HG03064 (cell line): ENCODE data around the gene AMZ1.

Source experiments
- ATAC-seq: cut with Tn5 transposase; IDR thresholded peaks from one replicate; pipeline ENCODE4 v1.9.1; 2021; ENCODE audit warnings: low read depth; ENCODE audit not compliant: unreplicated experiment

AMZ1 gene

DNA sequence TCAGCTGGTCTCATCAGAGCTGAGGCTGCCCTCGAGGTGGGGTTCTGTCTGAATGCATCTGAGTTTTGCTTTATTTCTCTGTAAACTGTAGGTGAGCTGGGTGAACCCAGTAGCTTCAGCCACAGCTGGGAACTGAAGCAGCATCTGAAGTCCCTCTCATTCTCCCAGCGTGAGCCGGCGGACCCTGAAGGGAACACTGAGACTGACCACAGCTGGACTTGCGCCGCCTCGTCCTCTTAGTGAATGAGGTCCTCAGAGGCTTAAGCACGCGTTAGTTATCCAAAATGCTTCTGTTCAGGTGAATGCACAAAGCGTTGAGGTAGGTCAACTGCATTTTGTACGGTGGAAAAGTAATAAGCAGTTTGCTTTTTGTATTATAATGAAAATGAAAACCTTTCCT lies 76.6 kb downstream of the AMZ1 start:
- no peak for ATAC-seq
